Right kidney (tissue), 1 donor: Measurements from ENCODE around the gene SERPINE2.
A peak's percentile ranks its signal among the peaks of the same experiment; 100 is the strongest.

Source experiments
- DNase-seq: peaks from one replicate; pipeline ENCODE4 v3.0.0-alpha.2; 2016

The SERPINE2 gene

DNA sequence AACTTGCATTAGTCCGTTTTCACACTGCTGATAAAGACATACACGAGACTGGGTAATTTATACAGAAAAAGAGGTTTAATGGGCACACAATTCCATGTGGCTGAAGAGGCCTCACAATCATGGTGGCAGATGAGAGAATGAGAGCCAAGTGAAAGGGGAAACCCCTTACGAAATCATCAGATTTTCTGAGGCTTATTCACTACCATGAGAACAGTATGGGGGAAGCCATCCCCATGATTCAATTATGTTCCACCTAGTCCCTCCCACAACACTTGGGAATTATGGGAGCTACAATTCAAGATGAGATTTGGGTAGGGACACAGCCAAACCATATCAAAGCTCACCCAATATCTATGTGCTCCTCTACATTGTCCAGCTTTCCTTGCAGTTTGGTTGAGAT, 16.0 kb upstream of the SERPINE2 start:
- DNase-seq, result no peak

DNA sequence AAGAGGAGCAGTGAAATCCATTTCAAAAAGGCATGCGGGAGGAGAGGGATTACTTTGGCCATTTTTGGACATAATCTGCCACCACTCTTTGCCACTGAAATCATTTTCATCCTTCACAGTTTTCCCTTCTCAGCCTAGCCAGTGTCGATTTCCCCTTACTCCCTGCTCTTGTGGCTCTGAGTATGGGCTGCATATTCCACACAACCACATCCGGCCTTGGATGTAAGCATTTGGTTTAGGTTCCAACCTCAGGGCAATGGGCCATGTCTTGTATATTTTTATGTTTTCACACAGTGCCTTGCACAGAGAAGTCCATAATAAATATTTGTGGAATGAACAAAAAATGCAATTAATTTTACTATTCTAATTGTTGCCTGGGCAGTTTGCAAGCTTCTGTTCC, 7.7 kb upstream of the SERPINE2 start:
- no peak for DNase-seq

DNA sequence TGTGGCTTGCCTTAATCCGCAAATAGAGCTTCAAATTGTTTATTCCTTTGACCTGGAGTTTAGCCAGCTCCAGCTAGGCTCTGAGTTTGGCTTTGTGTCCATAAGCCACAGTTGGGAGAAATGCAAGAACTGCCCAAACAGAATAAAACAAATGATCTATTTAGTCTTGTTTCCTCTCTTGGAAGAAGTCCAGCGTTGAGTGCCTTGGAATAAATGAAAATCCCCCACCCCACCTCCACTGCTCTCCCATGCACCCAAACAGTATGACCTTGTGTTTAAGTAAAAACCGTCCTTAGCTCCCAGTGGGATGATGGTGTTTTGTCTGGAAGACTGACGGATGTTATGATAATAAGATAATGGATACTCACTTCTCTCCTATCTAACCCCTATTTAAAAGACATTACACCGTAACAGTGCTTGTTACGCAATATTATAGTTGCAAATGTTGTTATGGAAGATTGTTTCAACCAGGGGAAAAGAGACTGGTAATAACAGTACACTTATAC, 3.2 kb upstream of the SERPINE2 start:
- DNase-seq, result no peak

DNA sequence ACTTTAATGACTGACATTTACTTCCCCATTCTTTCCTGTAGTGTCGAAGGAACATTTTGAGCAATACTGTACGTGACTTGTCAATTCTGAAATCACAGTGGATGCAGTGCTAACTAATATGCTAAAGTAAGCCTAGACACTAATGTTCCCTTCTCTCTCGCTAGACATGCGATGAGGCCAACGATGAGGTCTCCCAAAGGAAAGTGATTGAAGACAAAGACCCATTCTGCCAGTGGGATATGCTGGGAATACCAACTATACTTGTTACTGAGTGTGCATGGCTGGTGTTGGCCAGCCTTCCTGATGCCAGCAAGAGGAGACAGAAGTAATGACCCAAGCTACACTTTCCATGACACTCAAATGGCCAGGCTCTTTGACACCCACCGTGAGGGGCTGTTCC, 2.5 kb upstream of the SERPINE2 start:
- no peak for DNase-seq

DNA sequence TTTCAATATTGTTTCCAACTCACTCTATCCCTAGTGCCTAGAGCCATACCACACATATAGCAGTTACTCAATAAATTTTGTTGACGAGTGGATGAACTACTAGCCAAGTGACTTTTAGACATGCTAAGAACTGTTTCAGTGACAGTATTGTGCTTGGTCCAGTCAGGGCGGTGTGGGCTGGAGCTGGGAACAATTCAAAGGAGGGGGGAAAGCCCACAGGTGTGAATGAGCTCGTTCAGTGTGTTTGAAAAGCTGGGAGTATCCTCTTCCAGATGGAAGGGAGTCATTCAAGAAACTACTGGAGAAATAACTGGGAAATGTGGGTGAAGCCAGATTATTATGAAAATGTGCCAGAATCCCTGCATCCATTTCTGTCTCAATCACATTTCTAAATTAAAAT, 1.7 kb upstream of the SERPINE2 start:
- DNase-seq, result no peak

DNA sequence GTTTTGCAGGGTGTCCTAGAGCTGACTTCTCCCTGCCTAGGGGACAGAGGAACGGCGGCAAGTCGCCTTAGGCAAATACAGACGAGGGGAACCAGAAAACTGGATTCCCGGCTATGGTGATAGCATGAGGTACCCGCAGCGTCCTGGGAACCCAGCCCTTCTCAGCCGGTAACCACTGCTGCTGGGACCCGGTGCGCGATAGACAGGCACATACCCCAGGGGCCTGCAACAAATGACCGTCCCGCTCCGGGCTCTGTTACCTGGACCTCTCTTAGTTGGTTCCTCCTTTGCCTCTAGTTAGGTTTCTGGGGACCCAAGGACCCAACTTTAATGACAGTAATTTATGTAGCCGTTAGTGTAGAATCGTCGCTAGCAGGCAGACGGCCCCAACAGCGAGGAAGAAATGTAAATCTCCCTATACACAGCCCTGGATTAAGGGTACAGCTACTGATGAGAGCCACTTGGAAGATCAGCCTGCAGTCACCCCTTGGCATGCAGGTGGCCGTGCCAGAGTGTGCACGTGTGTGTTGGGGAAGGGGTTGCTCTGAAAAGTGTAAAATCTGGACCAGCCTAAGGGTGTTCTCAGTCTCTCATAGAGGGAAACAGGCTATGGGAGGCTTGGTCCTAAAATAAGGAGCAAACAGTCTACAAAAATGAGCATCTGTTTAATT, 819 bp upstream of the SERPINE2 start:
- DNase-seq, result no peak

DNA sequence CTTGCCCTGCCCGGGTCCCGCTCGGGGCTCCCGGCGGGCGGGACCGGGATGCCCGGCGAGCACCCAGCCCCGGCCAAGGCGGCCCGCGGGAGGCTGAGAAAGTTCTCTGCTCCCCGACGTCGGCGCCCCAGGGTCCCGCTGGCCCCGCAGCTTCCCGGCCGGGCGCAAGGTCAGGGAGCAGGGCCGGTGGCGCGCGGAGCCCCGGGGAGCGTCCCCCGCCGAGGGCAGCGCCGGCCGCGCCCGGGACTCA, 331 bp downstream of the SERPINE2 start:
- DNase-seq, result no peak

DNA sequence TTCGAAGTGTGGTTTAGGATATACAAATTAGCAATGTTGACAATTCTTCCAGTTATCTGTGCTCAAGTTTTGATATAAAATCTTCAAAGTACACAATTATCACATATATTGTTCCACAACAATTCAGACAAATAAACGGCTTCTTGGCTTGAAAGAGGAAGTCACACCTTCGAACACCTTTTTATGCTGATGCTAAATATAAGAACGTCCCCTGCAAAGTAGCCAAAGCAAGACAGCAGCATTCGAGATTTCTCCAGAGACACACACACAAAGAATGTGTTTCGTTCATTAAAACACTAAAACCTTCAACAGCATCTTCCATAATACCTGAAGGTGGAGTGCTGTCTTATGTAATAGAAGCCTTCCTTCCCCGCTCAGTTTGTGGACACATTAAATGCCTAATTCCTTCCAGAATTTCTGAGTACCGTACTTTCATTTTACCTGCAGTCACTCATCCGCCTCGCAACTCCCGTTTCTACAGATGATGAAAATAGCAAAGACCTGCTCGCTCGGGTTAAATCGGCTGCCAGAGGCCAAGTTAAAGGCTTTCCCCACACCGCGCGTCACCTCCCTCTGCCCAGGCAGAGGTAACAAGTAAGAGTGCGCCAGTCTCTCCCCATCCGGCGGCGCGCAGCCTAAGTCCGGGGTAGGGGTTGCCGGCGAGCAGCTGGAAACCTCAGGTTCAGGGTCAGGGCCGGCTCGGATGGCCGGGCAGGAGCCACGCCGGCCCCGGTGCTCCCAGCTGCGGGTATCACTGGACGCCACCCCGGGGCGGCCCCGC, 847 bp downstream of the SERPINE2 start:
- DNase-seq, result peak; percentile 85

DNA sequence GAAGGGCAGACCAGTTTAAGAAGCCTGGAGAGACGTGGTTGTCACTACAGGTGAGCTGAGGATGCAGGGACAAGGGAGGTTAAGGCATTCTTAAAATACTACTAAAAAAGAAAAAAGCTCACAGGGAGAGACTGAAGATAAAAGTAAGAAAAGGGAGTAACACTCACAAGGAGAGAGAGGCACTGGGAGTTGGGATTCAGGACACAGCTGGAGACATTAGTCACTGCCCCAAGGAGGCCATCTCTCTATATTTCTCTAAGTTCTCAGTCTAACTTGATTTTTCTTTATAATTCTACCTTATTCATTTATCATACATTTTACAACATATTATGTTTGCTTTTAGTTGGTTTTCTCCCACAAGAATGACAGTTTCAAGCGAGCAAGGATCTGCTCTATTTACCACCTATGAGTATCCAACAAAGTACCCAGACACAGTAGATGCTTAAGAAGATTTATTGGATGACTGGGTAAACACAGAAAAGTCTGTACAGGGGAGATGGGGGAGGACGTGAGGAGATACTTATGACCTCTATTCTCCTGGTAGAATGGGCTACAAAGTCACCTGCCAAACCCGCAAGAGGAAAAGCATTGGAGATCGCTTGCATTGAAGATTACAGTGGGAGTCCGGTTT, 2.2 kb downstream of the SERPINE2 start:
- no peak for DNase-seq

DNA sequence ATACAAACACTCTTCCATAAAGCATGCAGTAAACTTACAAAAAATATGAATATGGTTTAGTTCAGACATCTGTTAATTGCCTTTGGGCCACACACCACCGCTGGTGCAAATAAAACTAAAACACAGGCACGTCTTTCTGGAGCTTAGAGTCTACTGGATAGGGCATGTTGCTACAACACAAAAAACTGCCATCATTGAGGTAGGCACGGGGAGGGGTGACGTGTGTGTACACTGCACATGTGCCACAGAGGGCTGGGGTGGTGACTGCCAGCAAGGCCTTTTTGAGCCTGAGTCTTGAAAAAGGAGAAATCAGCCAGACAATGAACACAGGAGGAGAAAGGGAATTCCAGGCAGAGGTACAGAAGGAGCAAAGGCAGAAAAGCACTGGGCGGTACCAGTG, 5.1 kb downstream of the SERPINE2 start:
- DNase-seq, result no peak

DNA sequence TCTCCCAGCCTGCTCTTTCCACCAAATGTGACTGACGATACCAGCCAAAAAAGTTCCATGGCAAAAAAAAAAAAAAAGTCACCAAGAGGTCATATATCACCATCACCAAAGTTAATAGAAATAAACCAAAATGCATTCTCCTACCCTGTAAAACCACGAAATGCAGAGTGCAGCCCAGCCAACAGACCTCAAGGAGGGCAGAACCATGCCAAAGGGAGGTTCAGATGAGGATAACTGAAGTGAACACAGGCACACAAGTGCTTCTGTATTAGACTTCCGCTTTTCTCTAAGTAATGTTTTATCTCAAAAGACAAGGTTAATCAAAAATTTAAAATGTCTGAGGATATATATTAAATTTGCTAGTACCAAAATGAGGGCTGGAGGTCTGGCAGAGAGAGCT, 5.5 kb downstream of the SERPINE2 start:
- no peak for DNase-seq

DNA sequence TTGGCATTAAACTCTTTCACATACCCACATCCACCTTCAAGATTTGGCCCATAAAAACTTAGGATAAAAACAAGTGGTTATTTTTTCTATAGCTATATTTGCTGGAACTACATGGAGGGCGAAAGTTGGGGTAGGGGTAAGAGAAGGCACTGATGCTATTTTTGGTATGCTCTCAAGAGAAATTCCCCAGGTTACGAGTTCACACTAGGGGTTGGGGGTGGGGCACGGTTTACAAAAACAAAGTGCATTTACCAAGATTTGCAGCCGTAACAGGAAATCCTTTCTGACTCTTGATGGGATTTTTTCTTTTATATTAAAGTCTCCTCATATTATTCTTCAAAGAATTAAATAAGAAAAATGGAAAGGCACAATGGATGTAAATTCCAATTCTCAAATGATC, 6.8 kb downstream of the SERPINE2 start:
- no peak for DNase-seq

DNA sequence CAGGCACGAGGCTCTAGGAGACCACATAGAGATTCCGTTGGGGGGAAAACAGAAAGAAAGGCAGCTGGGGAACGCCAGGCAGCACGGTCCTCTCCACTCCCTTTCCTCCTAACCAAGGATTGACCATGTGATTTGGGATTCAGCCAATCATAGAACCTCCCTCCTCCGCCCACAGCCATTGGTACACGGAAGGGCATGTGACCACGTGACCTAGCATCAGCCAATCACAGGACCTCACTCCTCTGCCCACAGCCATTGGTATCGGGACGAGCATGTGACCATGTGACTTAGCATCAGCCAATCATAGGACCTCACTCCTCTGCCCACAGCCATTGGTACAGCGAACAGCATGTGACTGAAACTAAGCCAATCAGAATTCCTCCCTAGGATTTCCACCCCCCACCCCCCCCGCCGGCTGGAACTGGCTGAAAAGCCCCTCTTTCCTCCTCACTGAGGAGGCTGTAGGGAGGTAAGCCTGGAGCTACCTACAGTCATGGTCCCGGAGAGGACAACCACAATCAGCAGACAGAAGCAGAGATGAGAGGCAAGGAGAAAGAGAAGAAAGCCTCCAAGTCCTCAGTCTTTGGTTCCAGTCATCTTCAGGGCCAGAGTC, 7.6 kb downstream of the SERPINE2 start:
- DNase-seq, result no peak

DNA sequence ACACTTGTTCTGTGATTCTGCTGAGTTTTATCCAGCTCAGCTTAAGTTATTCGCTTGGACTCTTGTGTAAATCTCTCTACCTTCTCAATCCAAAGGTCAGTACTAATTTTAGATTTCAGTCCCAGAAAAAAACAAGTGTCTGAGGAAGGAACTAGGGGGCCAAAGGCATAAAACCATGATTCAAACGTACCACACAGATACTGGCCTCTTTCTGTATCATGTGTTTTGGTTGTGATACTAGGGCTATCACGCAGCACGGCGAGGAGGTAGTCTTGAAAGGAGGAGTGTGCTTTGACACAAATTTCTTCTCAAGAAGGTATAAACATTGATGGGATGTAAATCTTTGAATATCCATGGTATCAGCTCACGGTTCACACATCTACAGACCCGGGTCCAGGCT, 8.3 kb downstream of the SERPINE2 start:
- no peak for DNase-seq

DNA sequence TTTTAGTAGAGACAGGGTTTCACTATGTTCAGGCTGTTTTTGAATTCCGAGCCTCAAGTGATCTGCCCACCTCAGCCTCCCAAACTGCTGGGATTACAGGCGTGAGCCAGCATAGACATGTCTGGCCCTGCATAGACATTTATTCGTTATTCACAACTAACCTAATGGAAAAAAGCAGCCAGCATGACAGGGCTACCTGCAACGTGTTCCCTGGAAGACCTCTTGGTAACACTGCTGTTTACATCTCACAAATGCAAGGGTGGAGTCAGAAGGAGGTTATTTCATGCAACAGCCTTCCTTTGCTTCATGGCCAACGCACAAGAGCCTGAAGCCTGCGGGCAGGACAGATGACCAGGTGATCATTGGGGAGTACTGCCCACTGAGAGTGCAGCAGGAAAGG, 9.2 kb downstream of the SERPINE2 start:
- DNase-seq, result no peak

DNA sequence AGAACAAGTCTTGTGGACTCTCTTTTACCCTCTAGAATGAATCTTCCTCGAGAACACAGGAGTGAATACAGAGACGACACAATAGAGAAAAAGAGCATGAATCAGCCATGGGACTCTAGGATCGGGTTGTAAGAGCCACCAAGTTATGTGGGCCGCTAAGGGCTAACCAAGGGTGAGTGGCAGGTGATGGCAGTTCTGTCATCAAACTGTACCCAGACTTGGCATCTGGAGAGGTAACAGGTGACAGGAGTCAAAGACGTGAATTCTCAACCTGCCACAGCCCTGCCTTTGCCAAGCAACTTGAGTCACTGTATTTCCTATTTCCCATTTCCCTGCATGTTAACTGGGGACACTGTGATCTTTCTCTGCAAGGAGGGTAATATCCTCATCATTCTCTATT, 11.2 kb downstream of the SERPINE2 start:
- DNase-seq, result no peak

DNA sequence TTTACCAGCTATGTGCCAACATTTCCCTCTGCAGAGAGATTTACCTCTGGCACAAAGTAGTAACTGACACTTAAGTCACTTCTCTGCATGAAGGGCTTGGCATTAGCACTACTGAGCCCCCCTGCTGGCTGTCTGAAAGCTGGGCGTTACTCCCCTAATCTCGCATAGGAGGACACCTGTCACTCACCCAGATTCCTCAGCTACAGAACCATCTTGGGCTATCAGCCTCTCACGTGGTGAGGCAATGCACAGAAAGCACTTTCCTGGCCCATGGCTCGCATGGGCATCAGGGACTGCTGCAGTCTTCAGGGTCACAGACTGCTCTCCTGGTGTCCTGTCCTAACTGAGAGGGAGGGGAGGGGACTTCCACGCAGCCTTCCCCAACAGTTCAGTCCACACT, 12.0 kb downstream of the SERPINE2 start:
- no peak for DNase-seq

DNA sequence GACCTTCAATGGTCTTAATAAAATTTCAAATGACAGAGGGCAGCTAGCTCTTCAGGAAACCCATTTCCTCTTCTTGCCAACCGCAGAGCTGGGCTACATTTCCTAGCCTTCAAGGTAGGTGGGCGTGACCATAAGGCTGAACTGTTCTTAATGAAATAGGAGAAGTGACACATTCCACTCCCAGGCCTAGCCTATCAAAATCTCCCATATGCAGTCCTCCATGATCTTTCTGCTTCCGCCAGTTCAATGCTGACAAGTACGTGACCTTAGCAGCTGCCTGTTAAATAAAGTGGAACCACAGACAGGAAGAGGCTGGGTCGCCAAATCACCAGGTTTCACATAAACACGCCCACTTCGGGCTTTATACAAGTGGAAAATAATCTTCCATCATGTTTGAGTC, 13.2 kb downstream of the SERPINE2 start:
- no peak for DNase-seq

DNA sequence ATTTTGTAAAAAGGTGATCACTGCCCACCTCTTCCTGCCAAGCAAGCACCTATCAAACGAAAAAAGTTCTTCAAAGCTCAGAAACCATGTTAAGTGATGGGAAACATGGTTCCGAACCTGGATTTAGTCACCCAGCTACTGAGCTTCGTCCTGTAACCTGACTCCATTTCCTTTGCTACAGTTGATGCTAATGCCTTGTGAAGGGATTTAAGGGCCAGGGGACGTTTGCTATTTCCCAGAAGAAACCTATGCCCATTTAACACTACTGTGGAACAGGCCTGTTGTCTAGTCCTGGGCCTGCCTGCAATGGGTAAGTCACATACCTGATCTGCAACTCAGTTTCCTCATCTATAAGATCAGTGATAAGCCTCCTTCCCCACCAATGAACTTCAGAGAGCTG, 14.8 kb downstream of the SERPINE2 start:
- no peak for DNase-seq

DNA sequence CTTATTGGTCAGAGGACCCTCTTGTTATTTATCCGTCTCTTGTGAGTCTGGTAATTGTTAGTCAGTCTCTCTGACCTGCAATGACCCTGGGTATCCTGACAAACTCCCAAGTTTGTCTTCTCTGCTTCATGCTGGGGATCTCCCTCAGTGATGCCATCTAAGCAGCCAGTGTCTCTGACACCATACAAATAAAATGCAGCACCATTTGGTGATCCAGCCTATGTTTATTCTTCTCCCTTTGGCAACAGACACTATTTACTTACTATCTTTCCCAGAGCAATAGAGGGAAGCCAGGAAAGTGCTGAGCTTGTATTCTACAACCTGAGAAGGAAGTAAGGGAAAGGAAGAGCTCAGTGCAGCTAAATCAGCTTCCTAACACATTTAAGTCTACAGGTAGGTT, 15.9 kb downstream of the SERPINE2 start:
- no peak for DNase-seq

DNA sequence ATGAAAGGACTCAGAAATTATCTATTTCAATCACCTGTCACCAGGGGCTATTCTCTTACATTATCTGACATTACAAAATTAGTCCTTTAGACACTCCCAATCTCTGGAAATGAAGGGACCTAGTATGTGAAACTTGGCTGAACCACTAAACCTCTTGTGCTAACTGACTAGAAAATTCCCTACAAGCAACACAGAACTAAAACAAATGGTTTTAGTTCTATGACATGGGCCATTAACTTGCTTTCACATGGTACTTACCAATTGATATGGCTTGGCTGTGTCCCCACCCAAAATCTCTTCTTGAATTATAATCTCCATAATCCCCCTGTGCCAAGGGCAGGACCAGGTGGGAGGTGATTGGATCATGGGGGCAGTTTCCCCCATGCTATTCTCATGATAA, 16.6 kb downstream of the SERPINE2 start:
- no peak for DNase-seq

DNA sequence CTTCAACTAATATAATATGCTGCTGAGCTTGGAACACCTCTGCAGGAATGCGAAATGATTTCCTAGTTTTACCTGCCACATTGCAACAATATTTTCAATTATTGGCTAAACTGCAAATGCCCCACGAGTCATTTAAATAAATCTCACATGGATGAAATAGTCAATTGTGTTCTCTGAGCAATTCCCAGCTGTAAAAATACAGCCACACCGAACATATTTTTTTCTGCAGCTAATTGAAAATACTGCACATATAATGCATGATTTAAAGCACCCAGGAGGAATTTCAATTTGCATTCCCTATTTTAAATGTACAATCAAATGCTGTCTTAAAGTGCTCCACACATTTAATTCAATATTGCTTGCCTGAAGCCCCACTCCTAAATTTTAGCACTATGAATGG, 18.6 kb downstream of the SERPINE2 start:
- DNase-seq, result no peak

DNA sequence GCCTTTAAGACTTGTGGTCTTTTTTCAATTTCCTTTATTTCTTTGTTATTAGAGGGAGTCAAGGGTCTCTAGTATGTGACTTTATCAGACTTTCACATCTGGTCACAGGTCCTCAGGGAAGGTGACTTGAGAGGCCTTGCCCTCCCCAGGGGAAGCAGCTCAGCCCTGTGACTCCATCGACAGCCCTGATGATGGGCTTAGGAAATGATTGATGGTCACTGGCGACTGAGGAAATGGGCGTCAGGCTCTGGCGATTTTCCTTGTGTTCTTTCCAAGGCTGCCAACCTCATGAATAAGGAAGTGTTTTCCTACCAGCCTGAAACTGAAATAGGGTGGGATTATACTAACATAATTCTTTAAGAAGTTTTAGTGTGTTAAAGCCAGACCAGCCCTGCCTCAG, 21.1 kb downstream of the SERPINE2 start:
- DNase-seq, result no peak

DNA sequence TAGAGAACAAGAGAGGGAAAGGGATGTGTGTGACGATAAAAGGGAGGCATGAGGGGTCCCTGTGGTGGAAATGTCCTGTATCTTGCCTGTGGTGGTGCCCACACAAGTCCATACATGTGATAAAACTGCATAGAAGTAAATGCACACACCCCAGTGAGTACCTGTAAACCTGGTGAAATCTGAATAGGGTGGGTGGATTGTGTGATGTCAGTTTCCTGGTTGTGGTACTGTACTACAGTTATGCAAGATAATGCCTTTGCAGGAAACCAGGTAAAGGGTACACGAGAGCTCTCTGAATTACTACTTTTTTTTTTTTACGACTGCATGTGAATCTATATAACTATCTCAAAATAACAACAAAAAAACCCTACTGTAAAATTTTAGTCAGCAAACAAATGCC, 22.1 kb downstream of the SERPINE2 start:
- no peak for DNase-seq
